Measurements from ENCODE around the gene TRABD2B. TPM values are rescaled to one million over a fixed set of nuclear protein-coding genes. Genes with fewer than 3 reads are reported as not detected.

TRABD2B gene
- total and polyA plus RNA-seq, 2 of the 13 experiments (the other 11 are each of a cell fraction or from before 2014, with no cell fraction given) = 0.04 TPM; not detected in 1

DNA sequence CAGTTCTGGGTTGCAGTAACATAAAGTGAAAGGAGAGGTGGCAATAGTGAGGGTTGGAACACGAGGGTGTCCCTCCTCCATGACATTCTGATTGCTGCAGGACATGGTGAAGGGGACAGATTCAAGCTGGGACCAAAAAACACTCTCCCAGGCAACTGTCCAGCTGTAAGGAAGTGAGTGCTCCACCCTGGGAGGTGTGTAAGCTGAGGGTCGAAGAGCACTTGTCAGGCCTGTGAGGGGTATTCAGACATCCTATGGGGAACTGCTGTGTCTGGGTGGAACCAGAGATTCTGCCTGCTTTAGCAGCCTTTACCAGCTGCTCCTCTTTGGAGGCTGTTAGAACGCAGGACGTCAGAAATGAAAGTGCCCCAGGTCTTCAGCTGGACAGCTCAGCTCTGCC, 212.1 kb downstream of the TRABD2B start (continued):
- TF ChIP-seq ZNF83 (CRISPR knock-in tag; IDR thresholded peaks at IDR 0.05; ENCODE audit: borderline replicate concordance) (no peak), GATA4 (IDR thresholded peaks at IDR 0.05; ENCODE audit: borderline replicate concordance, low read depth) (no peak), ZNF337 (CRISPR knock-in tag; IDR thresholded peaks at IDR 0.05; ENCODE audit: borderline replicate concordance, low read depth) (no peak), ZNF570 (CRISPR knock-in tag; IDR thresholded peaks at IDR 0.05; ENCODE audit: borderline replicate concordance) (no peak), HHEX (CRISPR knock-in tag; IDR thresholded peaks at IDR 0.05) (no peak), ARHGAP35 (CRISPR knock-in tag; IDR thresholded peaks at IDR 0.05; ENCODE audit: borderline replicate concordance) (0 out of 2 replicates have a peak, but pooled peaks have one; percentile 15), TFAP4 (IDR thresholded peaks at IDR 0.05; ENCODE audit: borderline replicate concordance, low read depth) (peak; percentile 7; the same call in 1 of the 2 replicates), ZNF10 (CRISPR knock-in tag; IDR thresholded peaks at IDR 0.05; ENCODE audit: borderline replicate concordance, low read depth) (no peak), POLR2A (IDR thresholded peaks at IDR 0.05; ENCODE audit: insufficient read depth in 1 of 2, low read depth in 2 of 2, low read length in 2 of 2) (no peak), ZNF253 (CRISPR knock-in tag; IDR thresholded peaks at IDR 0.05; ENCODE audit: borderline replicate concordance) (no peak), MTF1 (CRISPR knock-in tag; IDR thresholded peaks at IDR 0.05) (no peak), ZEB1 (IDR thresholded peaks at IDR 0.05; ENCODE audit: insufficient replicate concordance, low read depth) (no peak), GTF2F1 (IDR thresholded peaks at IDR 0.05; ENCODE audit: low read length) (no peak), REXO4 (CRISPR knock-in tag; IDR thresholded peaks at IDR 0.05; ENCODE audit: borderline replicate concordance) (no peak), SAP130 (CRISPR knock-in tag; IDR thresholded peaks at IDR 0.05; ENCODE audit: low read depth) (no peak), ZNF136 (CRISPR knock-in tag; IDR thresholded peaks at IDR 0.05; ENCODE audit: low read depth) (no peak), ZNF614 (CRISPR knock-in tag; IDR thresholded peaks at IDR 0.05; ENCODE audit: borderline replicate concordance) (no peak)
- TF ChIP-seq, protein P1, sequence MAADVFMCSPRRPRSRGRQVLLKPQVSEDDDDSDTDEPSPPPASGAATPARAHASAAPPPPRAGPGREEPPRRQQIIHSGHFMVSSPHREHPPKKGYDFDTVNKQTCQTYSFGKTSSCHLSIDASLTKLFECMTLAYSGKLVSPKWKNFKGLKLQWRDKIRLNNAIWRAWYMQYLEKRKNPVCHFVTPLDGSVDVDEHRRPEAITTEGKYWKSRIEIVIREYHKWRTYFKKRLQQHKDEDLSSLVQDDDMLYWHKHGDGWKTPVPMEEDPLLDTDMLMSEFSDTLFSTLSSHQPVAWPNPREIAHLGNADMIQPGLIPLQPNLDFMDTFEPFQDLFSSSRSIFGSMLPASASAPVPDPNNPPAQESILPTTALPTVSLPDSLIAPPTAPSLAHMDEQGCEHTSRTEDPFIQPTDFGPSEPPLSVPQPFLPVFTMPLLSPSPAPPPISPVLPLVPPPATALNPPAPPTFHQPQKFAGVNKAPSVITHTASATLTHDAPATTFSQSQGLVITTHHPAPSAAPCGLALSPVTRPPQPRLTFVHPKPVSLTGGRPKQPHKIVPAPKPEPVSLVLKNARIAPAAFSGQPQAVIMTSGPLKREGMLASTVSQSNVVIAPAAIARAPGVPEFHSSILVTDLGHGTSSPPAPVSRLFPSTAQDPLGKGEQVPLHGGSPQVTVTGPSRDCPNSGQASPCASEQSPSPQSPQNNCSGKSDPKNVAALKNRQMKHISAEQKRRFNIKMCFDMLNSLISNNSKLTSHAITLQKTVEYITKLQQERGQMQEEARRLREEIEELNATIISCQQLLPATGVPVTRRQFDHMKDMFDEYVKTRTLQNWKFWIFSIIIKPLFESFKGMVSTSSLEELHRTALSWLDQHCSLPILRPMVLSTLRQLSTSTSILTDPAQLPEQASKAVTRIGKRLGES (CRISPR knock-in tag; IDR thresholded peaks at IDR 0.05; ENCODE audit: borderline replicate concordance) = no peak
- TF ChIP-seq, protein P2, sequence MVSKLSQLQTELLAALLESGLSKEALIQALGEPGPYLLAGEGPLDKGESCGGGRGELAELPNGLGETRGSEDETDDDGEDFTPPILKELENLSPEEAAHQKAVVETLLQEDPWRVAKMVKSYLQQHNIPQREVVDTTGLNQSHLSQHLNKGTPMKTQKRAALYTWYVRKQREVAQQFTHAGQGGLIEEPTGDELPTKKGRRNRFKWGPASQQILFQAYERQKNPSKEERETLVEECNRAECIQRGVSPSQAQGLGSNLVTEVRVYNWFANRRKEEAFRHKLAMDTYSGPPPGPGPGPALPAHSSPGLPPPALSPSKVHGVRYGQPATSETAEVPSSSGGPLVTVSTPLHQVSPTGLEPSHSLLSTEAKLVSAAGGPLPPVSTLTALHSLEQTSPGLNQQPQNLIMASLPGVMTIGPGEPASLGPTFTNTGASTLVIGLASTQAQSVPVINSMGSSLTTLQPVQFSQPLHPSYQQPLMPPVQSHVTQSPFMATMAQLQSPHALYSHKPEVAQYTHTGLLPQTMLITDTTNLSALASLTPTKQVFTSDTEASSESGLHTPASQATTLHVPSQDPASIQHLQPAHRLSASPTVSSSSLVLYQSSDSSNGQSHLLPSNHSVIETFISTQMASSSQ (IDR thresholded peaks at IDR 0.05; ENCODE audit: low read depth) = no peak
- TF ChIP-seq, protein P2 (CRISPR knock-in tag; IDR thresholded peaks at IDR 0.05; ENCODE audit: borderline replicate concordance) = no peak
